Measurements from ENCODE around the gene EEPD1.

EEPD1 gene

DNA sequence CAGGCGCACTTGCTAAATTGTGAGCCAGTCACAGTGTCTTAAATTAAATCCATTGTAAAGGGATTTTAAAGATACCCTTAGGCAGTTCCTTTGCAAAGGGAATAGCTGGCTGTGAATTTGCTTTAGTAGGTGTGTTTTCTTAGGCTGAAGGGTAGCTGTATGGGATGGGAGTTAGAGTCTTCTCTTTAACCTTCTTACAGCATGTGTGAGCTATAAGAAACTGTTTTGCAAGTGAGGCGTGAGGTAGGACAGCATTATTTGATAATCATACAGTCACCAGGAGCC, 5.2 kb downstream of the EEPD1 start:
- Mint-ChIP-seq H3K9me3 (no peaks in the 10 kb centered on the region), H3K4me3 (no peak overlapping the region), H3K27me3 (ENCODE audit: low read depth) (peaks cover 19% of the 10 kb centered on the region), H3K4me1 (ENCODE audit: low read depth) (peaks cover 4% of the 10 kb centered on the region), H3K27ac (no peak overlapping the region), H3K36me3 (ENCODE audit: low read depth) (no peaks in the 10 kb centered on the region)

DNA sequence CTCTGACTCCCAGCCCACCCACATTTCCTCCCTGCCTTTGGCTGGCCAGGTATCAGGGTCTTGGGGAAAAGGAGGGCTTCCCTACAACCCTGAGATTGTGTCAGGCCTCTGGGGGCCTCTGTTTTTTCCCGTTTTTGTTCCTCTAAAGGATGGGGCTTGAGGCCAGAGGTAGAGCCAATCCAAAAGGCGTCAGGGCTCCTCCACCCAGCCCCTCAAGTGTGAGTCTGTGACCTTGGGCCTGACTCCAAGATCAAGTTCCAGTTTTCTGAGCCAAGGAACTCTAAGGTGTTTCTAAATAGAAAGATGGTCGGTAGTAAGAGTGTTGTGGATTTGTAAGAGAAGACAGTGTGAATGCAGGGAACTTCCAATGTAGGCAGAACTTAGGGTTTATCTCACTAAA, 6.6 kb downstream of the EEPD1 start:
- Mint-ChIP-seq H3K4me1 (ENCODE audit: low read depth) (peaks cover 2% of the 10 kb centered on the region), H3K4me3 (no peak overlapping the region), H3K9me3 (no peaks in the 10 kb centered on the region), H3K27me3 (ENCODE audit: low read depth) (peaks cover 12% of the 10 kb centered on the region), H3K36me3 (ENCODE audit: low read depth) (no peaks in the 10 kb centered on the region), H3K27ac (no peak overlapping the region)

DNA sequence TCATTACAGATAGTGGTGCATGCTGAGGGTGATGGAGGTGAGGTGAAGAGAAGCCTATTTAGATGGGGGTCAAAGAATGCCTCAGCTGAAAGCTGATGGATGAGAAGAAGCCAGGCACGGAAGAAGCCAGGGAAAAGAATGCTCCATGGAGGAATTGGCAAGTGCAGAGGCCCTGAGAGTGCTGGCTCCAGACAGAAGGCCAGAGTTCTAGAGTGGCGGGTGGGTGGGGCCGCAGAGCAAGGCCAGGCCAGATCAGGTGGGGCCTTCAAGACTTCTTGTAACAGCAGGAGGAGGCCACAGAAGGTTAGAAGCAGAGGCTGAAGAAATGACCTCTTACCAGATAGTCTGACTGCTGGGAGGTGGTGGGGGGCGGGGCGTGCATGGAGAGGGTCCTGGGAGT, 7.3 kb downstream of the EEPD1 start:
- peaks cover 11% of the 10 kb centered on the region for H3K27me3 Mint-ChIP-seq (ENCODE audit: low read depth)
- no peak overlapping the region for H3K4me3 Mint-ChIP-seq
- peaks cover 2% of the 10 kb centered on the region for H3K4me1 Mint-ChIP-seq (ENCODE audit: low read depth)
- no peaks in the 10 kb centered on the region for H3K9me3 Mint-ChIP-seq
- no peaks in the 10 kb centered on the region for H3K36me3 Mint-ChIP-seq (ENCODE audit: low read depth)
- H3K27ac Mint-ChIP-seq = no peak overlapping the region

DNA sequence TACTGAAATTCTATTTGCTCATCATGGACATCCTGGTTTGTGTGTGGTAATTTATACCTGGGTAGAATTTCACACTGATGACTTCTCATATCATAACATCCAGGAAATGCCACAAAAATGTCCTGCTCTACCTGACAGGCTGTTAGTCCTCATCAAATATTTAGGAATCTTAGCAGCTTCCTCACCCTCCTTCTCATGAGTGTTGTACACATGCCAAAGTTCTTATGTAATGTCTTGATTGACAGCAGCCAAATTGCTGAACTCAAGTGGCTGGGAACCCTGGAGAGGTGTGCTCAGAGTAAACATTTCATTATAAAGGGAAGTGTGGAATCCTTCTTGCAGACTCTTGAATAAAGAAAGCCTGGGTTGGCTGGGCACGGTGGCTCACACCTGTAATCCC, 8.9 kb downstream of the EEPD1 start:
- H3K27ac Mint-ChIP-seq = no peak overlapping the region
- no peaks in the 10 kb centered on the region for H3K27me3 Mint-ChIP-seq (ENCODE audit: low read depth)
- H3K9me3 Mint-ChIP-seq = no peaks in the 10 kb centered on the region
- H3K36me3 Mint-ChIP-seq (ENCODE audit: low read depth) = no peaks in the 10 kb centered on the region
- H3K4me1 Mint-ChIP-seq (ENCODE audit: low read depth) = no peaks in the 10 kb centered on the region
- no peak overlapping the region for H3K4me3 Mint-ChIP-seq

DNA sequence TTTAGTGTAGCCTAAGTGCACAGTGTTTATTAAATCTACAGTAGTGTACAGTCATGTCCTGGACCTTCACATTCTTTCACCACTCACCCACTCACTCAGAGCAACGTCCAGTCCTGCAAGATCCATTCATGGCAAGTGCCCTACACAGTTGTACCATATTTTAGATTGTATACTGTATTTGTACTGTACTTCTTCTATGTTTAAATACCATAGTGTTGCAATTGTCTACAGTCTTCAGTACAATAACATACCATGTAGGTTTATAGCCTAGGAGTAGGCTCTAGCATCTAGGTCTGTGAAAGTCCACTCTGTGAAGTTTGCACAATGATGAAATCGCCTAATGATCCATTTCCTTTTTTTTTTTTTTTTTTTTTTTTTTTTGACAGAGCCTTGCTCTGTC, 12.0 kb downstream of the EEPD1 start:
- peaks cover 10% of the 10 kb centered on the region for H3K27me3 Mint-ChIP-seq (ENCODE audit: low read depth)
- no peaks in the 10 kb centered on the region for H3K4me1 Mint-ChIP-seq (ENCODE audit: low read depth)
- no peak overlapping the region for H3K4me3 Mint-ChIP-seq
- no peaks in the 10 kb centered on the region for H3K9me3 Mint-ChIP-seq
- H3K27ac Mint-ChIP-seq = no peak overlapping the region
- H3K36me3 Mint-ChIP-seq (ENCODE audit: low read depth) = no peaks in the 10 kb centered on the region

DNA sequence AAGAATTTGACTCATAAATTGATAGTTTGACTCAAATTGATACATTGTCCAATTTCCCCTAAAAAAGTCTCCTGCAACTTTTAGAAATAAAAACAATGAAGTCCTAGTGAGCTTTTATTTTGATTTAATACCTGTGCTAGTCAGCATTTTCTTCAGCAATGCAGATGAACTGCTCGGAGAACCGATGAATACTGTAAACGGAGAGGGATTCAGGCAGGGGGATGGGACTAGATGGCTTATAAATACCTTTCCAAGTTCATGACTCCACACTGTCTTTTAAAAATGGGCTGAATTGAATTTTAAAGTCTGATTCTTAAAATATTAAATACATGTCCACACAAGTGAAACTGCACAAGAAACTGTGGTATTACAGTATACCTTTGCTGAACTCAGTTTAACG, 12.7 kb downstream of the EEPD1 start:
- no peaks in the 10 kb centered on the region for H3K9me3 Mint-ChIP-seq
- H3K36me3 Mint-ChIP-seq (ENCODE audit: low read depth) = no peaks in the 10 kb centered on the region
- no peaks in the 10 kb centered on the region for H3K4me1 Mint-ChIP-seq (ENCODE audit: low read depth)
- H3K27me3 Mint-ChIP-seq (ENCODE audit: low read depth) = peaks cover 10% of the 10 kb centered on the region
- no peak overlapping the region for H3K27ac Mint-ChIP-seq
- H3K4me3 Mint-ChIP-seq = no peak overlapping the region

DNA sequence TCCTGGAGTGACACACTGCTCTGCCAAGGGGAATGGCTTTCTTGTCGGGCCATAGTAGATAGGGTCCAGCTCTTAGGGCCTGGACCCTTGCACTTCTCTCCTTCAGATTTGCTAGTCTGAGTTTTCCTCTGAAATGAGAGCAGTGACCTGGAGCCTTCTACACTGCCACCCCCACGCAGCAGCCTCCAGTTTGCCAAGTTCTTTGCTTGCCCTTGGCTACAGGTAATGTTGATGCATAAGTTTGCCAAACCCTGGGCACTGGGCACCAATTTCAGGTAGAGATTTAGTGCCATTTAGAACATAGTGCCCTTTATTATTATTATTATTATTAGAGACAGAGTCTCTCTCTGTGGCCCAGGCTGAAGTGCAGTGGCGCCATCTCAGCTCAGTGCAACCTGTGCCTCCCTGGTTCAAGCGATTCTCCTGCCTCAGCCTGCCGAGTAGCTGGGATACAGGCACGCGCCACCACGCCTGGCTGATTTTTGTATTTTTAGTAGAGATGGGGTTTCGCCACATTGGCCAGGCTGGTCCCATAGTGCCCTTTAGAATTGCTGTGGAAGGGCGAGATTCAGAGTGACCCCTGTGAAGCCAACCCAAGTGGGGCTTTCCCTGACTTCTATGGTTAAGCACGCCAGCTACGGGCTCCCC, 14.5 kb downstream of the EEPD1 start:
- Mint-ChIP-seq H3K27ac (no peak overlapping the region), H3K27me3 (ENCODE audit: low read depth) (peaks cover 10% of the 10 kb centered on the region), H3K4me1 (ENCODE audit: low read depth) (peaks cover 6% of the 10 kb centered on the region), H3K4me3 (no peak overlapping the region), H3K9me3 (no peaks in the 10 kb centered on the region), H3K36me3 (ENCODE audit: low read depth) (no peaks in the 10 kb centered on the region)

DNA sequence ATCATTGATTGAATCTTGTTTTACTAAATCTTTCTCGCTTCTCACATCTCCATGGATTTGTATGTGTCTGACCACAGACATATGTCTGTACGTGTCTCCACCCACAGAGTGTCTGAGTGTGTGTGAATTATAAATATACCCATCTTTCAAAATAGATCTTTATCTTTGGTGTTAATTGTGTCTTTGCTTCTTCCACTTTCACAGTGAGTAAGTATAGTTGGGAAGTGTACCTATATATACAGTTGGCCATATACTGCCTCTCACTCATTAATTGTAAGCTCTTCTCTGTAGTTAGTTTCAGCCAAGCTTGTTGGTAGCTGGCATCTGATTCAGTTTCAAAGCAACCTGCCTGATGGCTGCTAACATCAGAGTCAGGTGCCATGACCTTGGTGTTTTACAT, 18.4 kb downstream of the EEPD1 start:
- no peaks in the 10 kb centered on the region for H3K9me3 Mint-ChIP-seq
- H3K4me1 Mint-ChIP-seq (ENCODE audit: low read depth) = peaks cover 6% of the 10 kb centered on the region
- H3K36me3 Mint-ChIP-seq (ENCODE audit: low read depth) = no peaks in the 10 kb centered on the region
- peaks cover 10% of the 10 kb centered on the region for H3K27me3 Mint-ChIP-seq (ENCODE audit: low read depth)
- no peak overlapping the region for H3K4me3 Mint-ChIP-seq
- H3K27ac Mint-ChIP-seq = no peak overlapping the region

DNA sequence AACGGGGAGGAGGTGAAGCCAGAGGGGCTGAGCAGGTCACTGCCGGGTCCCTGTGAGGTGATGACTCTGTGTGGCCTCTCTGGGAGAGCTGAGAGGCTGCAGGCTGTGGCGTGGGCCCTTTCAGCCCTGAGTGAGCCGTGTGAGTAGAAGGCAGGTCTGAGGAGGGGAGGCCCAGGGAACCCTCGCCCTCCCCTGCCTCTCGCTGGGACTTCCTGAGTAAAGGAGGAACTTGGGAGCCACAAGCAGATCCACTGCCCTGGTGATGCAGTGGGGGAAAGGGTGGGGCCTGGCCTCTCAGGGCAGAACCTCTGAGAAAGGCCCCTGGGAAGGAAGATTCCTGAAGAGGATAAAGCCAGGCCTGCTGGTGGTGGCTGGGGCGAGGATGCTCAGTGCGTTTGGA, 22.8 kb downstream of the EEPD1 start:
- Mint-ChIP-seq H3K4me1 (ENCODE audit: low read depth) (peaks cover 6% of the 10 kb centered on the region), H3K4me3 (no peak overlapping the region), H3K27ac (no peak overlapping the region)

DNA sequence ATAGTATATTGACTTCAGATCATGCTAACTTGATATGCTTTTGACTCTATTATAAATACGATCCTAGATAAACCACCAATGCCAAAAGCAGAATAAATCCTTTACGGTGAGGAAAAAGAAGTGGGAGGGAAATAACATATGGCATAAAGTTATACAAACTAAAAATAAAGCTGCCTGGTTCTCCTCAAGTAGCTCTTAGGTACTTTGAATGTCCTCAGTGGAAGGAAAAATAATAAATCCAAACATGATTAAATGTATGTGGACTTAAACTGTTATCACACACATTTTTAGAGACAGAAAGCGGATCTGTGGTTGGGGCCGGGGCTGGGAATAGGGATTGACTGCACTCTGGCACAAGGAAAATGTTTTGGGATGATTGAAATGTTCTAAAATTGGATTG, 23.6 kb downstream of the EEPD1 start:
- H3K27ac Mint-ChIP-seq = no peak overlapping the region
- H3K9me3 Mint-ChIP-seq = no peaks in the 10 kb centered on the region
- H3K4me1 Mint-ChIP-seq (ENCODE audit: low read depth) = peaks cover under 1% of the 10 kb centered on the region
- H3K4me3 Mint-ChIP-seq = no peak overlapping the region
- H3K36me3 Mint-ChIP-seq (ENCODE audit: low read depth) = no peaks in the 10 kb centered on the region
- H3K27me3 Mint-ChIP-seq (ENCODE audit: low read depth) = peaks cover 4% of the 10 kb centered on the region

More for the DNA sequence above, 22.8 kb downstream of the EEPD1 start:
- H3K27me3 Mint-ChIP-seq (ENCODE audit: low read depth) = no peaks in the 10 kb centered on the region
- H3K36me3 Mint-ChIP-seq (ENCODE audit: low read depth) = no peaks in the 10 kb centered on the region
- H3K9me3 Mint-ChIP-seq = no peaks in the 10 kb centered on the region

DNA sequence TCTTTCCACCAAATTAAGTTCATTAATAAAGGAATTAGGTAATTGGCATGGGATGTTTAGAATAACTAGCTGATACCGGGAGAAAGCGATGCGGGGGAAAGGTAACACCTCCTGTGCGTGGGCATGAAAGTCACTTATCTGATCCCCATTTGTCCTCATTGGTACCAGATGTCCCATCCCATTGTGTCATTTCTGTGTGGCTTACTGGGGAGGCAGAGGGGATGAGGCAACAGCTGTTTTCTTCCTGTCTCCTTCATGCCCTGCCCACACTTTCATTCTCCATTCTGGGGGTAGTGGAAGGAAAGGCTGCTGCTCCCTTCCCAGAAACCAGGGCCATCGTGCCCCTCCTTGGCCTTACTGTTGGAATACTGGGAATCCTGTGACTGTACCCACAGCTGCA, 27.1 kb downstream of the EEPD1 start:
- H3K9me3 Mint-ChIP-seq = no peaks in the 10 kb centered on the region
- no peaks in the 10 kb centered on the region for H3K4me1 Mint-ChIP-seq (ENCODE audit: low read depth)
- H3K27me3 Mint-ChIP-seq (ENCODE audit: low read depth) = peaks cover 4% of the 10 kb centered on the region
- H3K27ac Mint-ChIP-seq = no peak overlapping the region
- no peak overlapping the region for H3K4me3 Mint-ChIP-seq
- H3K36me3 Mint-ChIP-seq (ENCODE audit: low read depth) = no peaks in the 10 kb centered on the region

DNA sequence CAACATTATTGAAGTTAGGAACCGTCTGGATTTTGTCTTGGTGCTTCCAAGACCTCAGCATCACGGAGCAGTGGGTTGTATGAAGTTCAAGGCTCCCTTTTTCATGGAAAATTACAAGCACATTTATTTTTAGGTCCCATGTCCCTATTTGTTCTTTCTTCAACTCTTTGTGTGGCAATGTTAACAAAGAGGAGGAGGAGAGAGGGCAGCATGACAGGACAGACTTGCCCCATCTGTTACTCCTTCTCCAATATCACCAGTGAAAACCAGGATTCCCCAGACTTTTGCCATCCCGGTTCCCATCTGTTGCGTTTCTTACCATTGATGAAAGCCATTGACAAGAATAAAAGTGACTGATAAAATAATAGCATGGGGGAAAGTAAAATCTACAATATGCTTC, 28.6 kb downstream of the EEPD1 start:
- Mint-ChIP-seq H3K4me1 (ENCODE audit: low read depth) (no peaks in the 10 kb centered on the region), H3K27ac (no peak overlapping the region), H3K9me3 (no peaks in the 10 kb centered on the region), H3K36me3 (ENCODE audit: low read depth) (no peaks in the 10 kb centered on the region), H3K4me3 (no peak overlapping the region), H3K27me3 (ENCODE audit: low read depth) (peaks cover 4% of the 10 kb centered on the region)

DNA sequence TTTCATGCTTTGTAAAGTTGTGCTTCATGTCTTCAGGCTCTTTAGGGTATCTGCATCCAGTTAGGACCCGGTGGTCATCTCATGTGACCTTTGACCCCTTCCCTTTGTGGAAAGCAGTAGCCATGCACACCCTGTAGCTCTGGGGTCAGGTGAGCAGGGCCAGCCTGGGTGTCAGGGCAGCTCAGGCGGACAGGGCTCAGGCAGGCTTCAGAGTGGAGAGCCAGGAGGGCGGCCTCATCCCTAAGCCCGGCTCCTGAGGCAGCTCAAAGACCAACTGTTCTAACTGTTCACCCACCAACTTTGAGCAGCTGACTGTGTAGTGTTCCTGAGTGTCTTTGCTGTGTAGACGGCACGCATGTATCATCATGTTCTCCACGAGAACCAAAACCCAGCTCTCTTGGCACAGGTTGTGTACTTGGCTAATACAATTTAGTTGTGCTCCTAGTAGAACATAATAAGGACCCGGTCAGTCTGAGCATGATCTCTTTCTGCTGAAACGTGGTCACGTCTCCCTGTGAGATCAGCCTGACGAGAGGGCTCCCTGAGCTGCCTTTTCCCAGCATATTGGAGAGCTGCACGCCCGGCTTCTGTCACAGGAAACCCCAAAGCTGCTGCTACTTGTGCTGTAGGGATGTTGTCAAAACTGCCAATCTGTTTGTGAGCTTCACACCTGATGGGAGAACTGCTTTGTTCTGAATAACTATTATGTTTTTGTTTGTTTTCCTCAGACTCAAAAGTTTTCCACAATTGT, 30.0 kb downstream of the EEPD1 start:
- H3K27me3 Mint-ChIP-seq (ENCODE audit: low read depth) = peaks cover 4% of the 10 kb centered on the region
- H3K36me3 Mint-ChIP-seq (ENCODE audit: low read depth) = no peaks in the 10 kb centered on the region
- H3K27ac Mint-ChIP-seq = no peak overlapping the region
- no peaks in the 10 kb centered on the region for H3K4me1 Mint-ChIP-seq (ENCODE audit: low read depth)
- H3K9me3 Mint-ChIP-seq = no peaks in the 10 kb centered on the region
- H3K4me3 Mint-ChIP-seq = no peak overlapping the region

DNA sequence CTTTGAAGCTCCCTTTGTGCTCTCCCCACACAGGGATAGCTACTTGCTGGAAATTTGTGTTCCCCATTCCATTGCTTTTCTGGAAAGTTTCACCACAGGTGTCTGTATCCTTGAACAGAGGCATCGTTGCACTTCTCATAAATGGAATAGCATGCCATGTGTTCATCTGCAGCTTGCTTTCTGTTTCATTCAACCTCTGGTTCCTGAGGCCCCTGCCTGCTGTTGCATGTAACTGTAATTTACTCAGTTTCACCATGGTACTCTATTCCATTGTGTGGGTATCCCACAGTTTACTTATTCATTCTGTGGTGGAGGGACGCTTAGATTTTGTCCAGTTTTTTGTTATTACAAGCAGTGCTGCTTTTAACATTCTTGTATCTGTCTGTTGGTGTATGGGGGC, 32.0 kb downstream of the EEPD1 start:
- Mint-ChIP-seq H3K4me1 (ENCODE audit: low read depth) (no peaks in the 10 kb centered on the region), H3K36me3 (ENCODE audit: low read depth) (no peaks in the 10 kb centered on the region), H3K9me3 (no peaks in the 10 kb centered on the region), H3K27ac (no peak overlapping the region), H3K4me3 (no peak overlapping the region), H3K27me3 (ENCODE audit: low read depth) (peaks cover 4% of the 10 kb centered on the region)

DNA sequence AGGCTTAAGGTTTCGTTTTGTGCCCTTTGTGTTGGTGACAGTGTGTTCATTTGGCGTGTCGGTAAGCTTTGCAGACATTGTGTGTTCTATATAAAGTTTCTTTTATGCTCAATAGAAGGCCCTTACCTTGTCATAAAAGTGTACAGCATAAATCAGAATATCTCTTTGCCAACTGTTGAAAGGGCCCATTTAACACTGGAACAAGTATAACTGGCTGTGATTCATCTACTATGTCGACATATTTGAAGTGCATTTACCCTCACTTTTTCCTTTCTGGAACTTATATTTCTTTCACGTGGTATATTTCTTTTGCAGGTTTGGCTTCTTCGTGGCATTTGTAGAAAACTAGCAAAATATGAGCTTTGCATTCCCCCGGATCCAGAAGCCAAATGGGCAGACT, 32.7 kb downstream of the EEPD1 start:
- Mint-ChIP-seq H3K27ac (no peak overlapping the region), H3K36me3 (ENCODE audit: low read depth) (no peaks in the 10 kb centered on the region), H3K4me1 (ENCODE audit: low read depth) (no peaks in the 10 kb centered on the region), H3K4me3 (no peak overlapping the region), H3K9me3 (no peaks in the 10 kb centered on the region), H3K27me3 (ENCODE audit: low read depth) (peaks cover 4% of the 10 kb centered on the region)
